Osteocyte (in vitro differentiated cells): Measurements from ENCODE around the gene PPP1CA. TPM values are rescaled to one million over a fixed set of nuclear protein-coding genes. Genes with fewer than 3 reads are reported as not detected.

ENCODE experiments used
- DNase-seq: peaks from one replicate; pipeline ENCODE4 v3.0.0; 2021; ENCODE audit warnings: mixed read lengths; ENCODE audit not compliant: unreplicated experiment; ENCODE audit errors: extremely low spot score
- H3K27ac Mint-ChIP-seq: one replicate; pipeline ENCODE4 v1.8.0; 2021; ENCODE audit warnings: mild to moderate bottlenecking, mixed read lengths; ENCODE audit not compliant: unreplicated experiment
- H3K27me3 Mint-ChIP-seq: one replicate; pipeline ENCODE4 v1.8.0; 2021; ENCODE audit warnings: mixed read lengths; ENCODE audit not compliant: unreplicated experiment
- H3K36me3 Mint-ChIP-seq: one replicate; pipeline ENCODE4 v1.8.0; 2021; ENCODE audit warnings: mixed read lengths; ENCODE audit not compliant: unreplicated experiment
- H3K4me1 Mint-ChIP-seq: one replicate; pipeline ENCODE4 v1.8.0; 2021; ENCODE audit warnings: mixed read lengths; ENCODE audit not compliant: unreplicated experiment
- H3K4me3 Mint-ChIP-seq: one replicate; pipeline ENCODE4 v1.8.0; 2021; ENCODE audit warnings: mild to moderate bottlenecking, moderate library complexity, mixed read lengths; ENCODE audit not compliant: unreplicated experiment
- H3K9me3 Mint-ChIP-seq: one replicate; pipeline ENCODE4 v1.8.0; 2021; ENCODE audit warnings: mixed read lengths; ENCODE audit not compliant: unreplicated experiment
- total RNA-seq: library from RNA; stranded (reverse); gene quantifications from 2 replicates; pipeline ENCODE4 v1.2.1, GENCODE V29; 2021
- TF ChIP-seq, protein P1 (sequence below): fragments of 200-600 bp; sonication (generic); IDR thresholded peaks from 2 replicates; pipeline ENCODE4 v1.5.0; 2021; ENCODE audit warnings: antibody characterized with exemption, mild to moderate bottlenecking, moderate library complexity

The PPP1CA gene
- total RNA-seq, 1 donor from 2014 or later, result 140 TPM

DNA sequence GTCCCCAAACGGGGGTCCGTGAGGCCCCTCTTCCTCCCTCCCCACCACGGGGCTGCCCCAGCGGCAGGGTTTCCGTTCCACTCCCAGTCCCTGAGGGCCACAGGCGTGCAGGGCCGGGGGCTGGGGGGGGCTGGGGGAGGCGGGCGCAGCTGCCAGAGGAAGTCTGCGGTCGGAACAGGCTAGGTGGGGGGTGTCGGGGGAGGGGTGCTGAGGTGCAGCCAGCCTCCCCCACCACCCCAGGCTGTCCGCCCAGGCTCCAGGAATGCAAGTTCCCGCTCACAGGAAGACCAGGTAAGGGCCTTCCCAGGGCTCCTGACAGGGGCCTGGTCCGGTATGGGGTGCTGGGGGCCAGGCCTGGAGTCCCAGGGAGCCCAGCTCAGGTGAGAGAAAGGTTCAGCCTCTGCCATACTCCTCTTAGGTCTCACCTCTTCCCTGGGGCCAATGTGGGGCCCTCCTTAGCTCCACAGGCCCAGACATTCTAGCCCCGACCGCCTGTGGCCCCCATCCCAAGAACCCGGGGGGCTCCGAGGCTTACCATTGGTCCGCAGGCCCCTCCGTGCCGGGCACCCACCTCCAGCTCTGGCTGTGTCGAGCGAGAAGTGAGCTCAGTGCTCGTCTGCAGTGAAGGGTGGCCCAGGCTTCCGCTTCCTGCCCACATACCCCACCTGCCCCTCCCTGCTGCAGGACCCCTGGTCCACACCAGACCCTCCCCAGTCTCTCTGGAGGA, 35.6 kb upstream of the PPP1CA start, which contains the start of gene PTPRCAP:
PTPRCAP (minus strand) TSS at position 601 of the 727 bp plus-strand sequence; CDS start at position 538, 63 bp downstream.
- TF ChIP-seq, protein P1, sequence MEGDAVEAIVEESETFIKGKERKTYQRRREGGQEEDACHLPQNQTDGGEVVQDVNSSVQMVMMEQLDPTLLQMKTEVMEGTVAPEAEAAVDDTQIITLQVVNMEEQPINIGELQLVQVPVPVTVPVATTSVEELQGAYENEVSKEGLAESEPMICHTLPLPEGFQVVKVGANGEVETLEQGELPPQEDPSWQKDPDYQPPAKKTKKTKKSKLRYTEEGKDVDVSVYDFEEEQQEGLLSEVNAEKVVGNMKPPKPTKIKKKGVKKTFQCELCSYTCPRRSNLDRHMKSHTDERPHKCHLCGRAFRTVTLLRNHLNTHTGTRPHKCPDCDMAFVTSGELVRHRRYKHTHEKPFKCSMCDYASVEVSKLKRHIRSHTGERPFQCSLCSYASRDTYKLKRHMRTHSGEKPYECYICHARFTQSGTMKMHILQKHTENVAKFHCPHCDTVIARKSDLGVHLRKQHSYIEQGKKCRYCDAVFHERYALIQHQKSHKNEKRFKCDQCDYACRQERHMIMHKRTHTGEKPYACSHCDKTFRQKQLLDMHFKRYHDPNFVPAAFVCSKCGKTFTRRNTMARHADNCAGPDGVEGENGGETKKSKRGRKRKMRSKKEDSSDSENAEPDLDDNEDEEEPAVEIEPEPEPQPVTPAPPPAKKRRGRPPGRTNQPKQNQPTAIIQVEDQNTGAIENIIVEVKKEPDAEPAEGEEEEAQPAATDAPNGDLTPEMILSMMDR, result no peak
- Mint-ChIP-seq H3K9me3 (no peaks in the 10 kb centered on the region), H3K27ac (peak within 1 kb of the TSS; percentile 18), H3K4me1 (peaks cover 24% of the 10 kb centered on the region), H3K4me3 (no peak within 1 kb of the TSS), H3K27me3 (no peaks in the 10 kb centered on the region), H3K36me3 (peaks cover 12% of the 10 kb centered on the region)
- no peak for DNase-seq

DNA sequence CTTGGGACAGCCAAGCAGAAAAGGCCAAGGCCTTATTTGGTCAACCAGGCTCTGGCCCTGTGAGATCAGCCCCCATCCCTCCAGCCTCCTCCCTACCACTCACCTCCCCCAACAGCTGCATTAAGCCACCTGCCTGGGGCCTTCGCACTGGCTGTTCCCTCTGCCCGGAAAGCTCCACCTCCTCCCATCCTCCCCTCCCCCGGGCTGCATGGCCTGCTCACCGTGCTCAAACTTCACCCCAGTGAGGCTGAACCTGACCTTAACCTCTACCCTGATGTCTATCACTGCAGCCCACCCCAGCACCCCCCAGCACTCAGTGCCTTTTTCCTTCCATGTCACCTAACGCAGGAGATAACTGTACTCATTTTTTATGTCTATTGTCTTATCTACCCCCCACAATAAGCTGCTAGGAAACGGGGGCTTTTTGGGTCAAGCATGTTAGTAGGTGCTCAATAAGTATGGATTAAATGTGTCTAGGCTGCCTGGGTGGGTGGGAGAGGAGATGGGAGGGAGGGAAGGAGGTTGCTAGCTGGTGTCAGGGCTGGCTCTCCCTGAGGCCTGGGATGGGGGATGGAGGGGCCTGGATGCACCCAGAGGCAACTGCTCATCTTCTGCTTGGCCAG, 34.9 kb upstream of the PPP1CA start:
- Mint-ChIP-seq H3K9me3 (no peaks in the 10 kb centered on the region), H3K4me3 (no peak overlapping the region), H3K27me3 (no peaks in the 10 kb centered on the region), H3K36me3 (peaks cover 19% of the 10 kb centered on the region), H3K27ac (peak overlapping the region; percentile 18), H3K4me1 (peaks cover 21% of the 10 kb centered on the region)
- DNase-seq, result no peak
- TF ChIP-seq, protein P1, result no peak

DNA sequence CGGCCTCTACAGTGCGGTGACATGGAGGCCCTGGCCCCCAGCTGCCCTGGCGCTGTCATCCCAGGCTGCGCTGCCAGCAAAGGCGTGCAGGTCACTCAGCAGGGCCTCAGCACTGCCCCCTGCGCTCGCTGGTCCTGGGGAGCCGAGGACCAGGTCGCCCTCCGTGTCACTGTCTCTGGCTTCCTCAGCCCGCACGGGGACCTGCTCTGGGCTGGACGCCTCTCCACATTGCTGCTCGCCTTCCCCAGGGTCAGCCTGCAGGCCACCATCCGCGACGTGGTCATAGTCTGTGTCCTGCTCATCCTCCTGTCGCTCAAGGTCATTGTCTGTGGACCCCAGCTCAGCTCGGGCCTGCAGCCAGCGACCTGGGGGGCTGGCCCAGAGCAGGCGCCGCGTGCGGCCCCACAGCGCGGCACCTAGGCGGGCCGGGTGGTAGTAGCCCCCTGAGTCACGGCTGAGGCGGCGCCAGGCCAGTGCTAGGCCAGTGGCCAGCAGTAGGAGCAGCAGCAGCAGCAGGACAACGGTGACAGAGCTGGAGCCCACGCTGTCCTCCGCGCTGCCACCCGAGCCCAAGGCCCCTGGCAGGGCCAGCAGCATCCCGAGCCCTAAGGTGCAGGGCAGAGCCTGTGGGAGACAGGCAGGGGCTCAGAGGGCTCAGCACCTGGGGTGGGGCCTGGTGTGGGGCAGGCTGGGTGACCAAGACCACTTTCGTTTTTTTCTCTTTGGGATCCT, 34.2 kb upstream of the PPP1CA start:
- DNase-seq, result no peak
- TF ChIP-seq, protein P1, result no peak
- H3K4me1 Mint-ChIP-seq, result peaks cover 19% of the 10 kb centered on the region

DNA sequence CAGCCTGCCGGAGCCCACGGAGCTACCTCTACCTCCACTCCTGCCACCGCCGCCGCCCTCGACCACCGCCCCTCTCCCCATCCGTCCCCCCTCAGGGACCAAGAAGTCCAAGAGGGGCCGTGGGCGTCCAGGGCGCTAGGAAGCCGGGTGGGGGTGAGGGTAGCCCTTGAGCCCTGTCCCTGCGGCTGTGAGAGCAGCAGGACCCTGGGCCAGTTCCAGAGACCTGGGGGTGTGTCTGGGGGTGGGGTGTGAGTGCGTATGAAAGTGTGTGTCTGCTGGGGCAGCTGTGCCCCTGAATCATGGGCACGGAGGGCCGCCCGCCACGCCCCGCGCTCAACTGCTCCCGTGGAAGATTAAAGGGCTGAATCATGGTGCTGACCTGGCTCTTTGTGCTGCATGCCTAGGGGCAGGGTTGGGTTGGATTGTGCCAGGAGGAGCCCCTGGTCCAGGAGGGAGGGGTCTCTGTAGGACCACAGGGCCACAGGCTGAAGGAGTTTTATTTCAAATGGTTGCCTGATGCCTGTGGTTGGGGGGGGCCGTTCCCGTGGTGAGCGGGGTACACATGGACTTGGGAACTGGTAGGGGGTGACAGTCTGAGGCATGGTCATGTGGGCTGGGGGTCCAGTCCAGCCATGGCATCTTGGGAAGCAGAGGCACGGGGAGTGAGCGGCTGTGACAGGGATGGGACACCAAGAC, 33.5 kb upstream of the PPP1CA start:
- Mint-ChIP-seq H3K4me1 (peaks cover 19% of the 10 kb centered on the region), H3K9me3 (no peaks in the 10 kb centered on the region), H3K36me3 (peaks cover 15% of the 10 kb centered on the region), H3K27me3 (no peaks in the 10 kb centered on the region), H3K4me3 (no peak overlapping the region), H3K27ac (no peak overlapping the region)
- TF ChIP-seq, protein P1, result no peak
- no peak for DNase-seq

More for the DNA sequence above, 34.2 kb upstream of the PPP1CA start:
- Mint-ChIP-seq H3K4me3 (no peak overlapping the region), H3K27me3 (no peaks in the 10 kb centered on the region), H3K9me3 (no peaks in the 10 kb centered on the region), H3K36me3 (peaks cover 19% of the 10 kb centered on the region), H3K27ac (no peak overlapping the region)
